Activated T-cell treated with anti-CD3 and anti-CD28 coated beads for 4 hours (primary cell): ENCODE measurements around the gene PHF24.

Experiments used
- DNase-seq: peaks from one replicate; pipeline ENCODE4 v3.0.0-alpha.2; 2020

PHF24 gene

DNA sequence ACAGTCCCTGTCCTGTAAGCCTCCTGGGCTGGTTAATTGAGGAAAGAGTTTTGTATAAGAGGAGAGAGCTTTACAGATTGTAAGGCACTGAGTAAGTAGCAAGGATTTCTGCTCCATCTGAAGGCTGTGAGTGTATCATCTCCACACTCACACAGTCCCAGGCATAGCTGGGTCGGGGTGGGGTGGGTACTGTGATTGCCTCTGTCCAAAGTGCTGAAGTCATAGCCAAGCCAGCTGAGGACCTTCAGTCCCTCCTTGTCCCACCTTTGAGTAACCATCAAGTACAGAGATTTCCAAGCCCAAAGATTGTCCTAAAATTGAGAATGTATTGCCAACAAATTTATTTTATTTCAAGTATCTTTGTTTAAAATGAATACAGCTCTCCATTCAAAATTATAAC, 26.0 kb downstream of the PHF24 start:
- DNase-seq = no peak

DNA sequence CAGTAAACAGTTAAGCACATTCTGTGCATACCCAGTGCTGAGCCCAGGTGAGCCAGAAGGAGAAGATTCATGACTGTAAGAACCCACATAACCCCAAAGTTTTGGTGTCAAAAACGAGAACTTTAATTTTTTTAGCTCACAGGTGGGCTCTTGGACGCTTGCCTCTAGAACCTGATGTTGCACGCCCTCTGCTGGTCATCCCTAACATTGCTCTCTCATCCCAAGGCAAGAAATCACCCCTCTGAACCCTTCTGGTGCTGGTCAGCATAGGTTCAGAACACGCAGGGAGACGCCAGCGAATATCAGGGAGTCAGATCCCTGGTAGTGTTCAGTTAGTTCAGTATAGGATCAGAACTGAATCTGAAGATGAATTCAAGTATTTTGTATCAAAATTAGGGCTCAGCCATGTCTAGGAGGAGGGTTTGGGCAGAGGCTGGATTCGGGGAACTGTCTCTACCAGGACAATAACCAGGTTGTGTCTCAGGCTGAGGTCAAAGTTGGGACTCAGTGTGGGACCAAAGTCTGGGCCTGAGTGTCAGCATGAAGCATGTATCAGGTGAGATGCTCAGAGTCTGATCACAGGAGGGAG, 27.3 kb downstream of the PHF24 start:
- DNase-seq = peak; percentile 52

- peak; percentile 77 for DNase-seq
Observed at GRCh38 chr9:34986540-34987047, 28.5 kb downstream of the PHF24 start.

GRCh38 chr9:34987160-34987901, 29.2 kb downstream of the PHF24 start:
- no peak for DNase-seq

DNA sequence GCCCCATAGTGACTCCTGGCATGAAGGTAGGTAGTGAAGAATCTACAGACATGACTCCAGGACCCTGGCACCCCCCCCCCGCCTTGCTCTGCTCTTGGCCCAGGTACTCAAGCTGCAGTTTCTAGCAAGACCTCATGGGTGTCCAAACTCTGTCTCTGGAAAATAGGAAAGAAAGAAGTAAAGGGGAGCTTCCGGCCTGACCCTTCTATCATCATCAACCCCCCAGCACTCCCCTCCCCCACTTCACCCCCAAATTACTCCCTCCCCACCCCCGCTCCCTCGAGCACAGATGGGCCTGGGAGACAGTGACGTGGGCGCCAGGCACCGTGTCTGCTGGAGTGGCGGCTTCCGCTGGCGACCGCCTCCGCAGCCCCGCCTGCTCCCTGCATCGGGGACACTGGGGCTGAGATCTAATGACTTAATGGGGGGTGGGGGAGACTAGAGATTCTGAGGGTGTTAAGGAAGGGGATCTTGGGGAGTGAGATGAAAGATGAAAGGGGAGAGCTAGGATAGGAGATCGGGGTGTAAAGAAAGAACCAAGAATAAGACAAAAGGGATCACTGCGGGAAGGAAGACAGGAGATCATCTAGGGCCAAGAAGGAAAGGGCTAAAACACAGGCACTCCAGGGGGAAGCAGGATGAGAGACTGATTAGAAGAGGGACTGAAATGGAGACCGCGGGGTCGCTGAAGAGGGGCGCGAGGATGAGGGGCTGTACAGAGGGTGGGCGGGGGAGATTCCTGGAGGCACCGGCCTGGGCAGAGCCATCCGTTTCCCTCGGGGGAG, 30.3 kb downstream of the PHF24 start:
- DNase-seq = peak; percentile 52

GRCh38 chr9:34989003-34989945, 31.2 kb downstream of the PHF24 start, which contains the start of gene DNAJB5:
TSS of gene DNAJB5 (plus strand) at chr9:34989745. CDS start at chr9:34990631, 886 bp downstream.
- DNase-seq = peak; percentile 93

- DNase-seq = no peak
Observed at GRCh38 chr9:34989946-34990635, 32.0 kb downstream of the PHF24 start.

- DNase-seq = no peak
Observed at GRCh38 chr9:34990908-34991606, 33.0 kb downstream of the PHF24 start.

DNA sequence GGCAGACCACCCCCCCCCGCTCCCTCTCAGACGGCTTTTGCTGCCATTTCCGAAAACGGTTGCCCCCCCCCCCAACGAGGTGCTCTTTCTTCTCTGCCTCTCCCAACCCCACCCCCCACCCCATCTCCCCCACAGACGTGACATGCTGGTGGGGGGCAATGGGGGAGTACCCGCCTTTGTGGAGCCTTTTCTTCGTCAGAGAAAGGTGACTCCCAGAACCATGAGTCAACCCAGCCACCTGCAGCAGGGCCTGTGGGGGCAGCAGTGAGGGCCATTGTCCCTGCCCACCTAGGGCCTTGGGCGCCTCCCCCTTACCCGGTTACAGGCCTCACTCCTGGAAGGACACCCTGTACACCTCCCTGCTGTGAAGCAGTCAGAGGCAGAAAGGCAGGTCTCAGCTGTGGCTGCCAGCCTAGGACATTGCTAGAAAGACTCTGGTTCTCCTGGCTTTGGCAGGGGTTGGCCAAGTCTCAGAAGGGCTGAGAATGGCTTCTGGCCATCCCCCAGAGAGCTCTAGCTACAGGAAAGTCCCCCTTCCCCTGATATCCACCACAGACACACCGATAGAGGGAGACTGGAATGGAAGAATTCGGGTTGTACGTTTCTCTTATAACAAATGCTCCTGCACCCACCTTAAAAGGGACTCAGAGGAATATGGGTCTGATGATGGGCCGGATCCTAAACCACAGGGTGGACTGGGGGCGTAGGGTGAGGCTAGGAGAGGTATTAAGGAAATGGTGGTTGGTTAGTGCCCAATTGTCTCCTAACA, 33.7 kb downstream of the PHF24 start:
- DNase-seq = no peak

- DNase-seq = peak; percentile 66
Observed at GRCh38 chr9:34992376-34992951, 34.4 kb downstream of the PHF24 start.

GRCh38 chr9:34993502-34994259, 35.6 kb downstream of the PHF24 start:
- no peak for DNase-seq

- DNase-seq = no peak
Observed at GRCh38 chr9:34994260-34994899, 36.3 kb downstream of the PHF24 start.

GRCh38 chr9:34994900-34995669, 37.0 kb downstream of the PHF24 start:
- no peak for DNase-seq

DNA sequence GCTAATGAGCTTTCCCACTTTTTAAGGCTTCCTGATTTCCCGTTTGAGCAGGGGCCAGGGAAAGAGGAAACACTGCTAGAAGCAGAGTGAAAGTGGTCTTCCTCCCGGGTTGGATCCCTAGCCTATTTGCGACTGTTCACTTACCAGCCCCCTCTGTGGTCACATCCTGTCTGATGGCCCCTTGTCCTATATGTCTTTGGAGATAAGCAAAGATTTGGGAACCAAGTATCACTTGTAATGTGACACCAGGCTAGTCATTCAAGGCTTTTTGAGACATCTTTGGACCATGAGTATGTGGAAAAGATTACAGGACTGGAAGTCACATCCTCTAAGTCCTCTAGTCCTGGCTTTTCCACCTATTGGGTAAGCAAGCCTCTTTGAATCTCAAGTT, 37.6 kb downstream of the PHF24 start:
- DNase-seq = no peak

GRCh38 chr9:34996181-34996904, 38.3 kb downstream of the PHF24 start:
- no peak for DNase-seq

- DNase-seq = no peak
Observed at GRCh38 chr9:34996905-34997279, 38.8 kb downstream of the PHF24 start.

- DNase-seq = no peak
Observed at GRCh38 chr9:34997379-34997781, 39.3 kb downstream of the PHF24 start.
